T-helper 22 cell (primary cell): ENCODE results near the gene TBC1D17.
A peak's percentile ranks its signal among the peaks of the same experiment; 100 is the strongest.

Experiments
- DNase-seq: peaks from one replicate; pipeline ENCODE4 v3.0.0-alpha.2; 2020; ENCODE audit warnings: low read depth

The TBC1D17 gene

GRCh38 chr19:49861541-49862378 lies 15.7 kb upstream of the TBC1D17 start:
- DNase-seq: no peak

GRCh38 chr19:49862391-49863253 lies 14.9 kb upstream of the TBC1D17 start:
- no peak for DNase-seq

GRCh38 chr19:49863254-49863934 lies 14.1 kb upstream of the TBC1D17 start:
- DNase-seq: no peak

- DNase-seq: no peak
Measured at GRCh38 chr19:49863935-49864320, 13.6 kb upstream of the TBC1D17 start.

- no peak for DNase-seq
Measured at GRCh38 chr19:49864890-49865289, 12.6 kb upstream of the TBC1D17 start.

- peak; percentile 76 for DNase-seq
Measured at GRCh38 chr19:49866933-49867782, 10.3 kb upstream of the TBC1D17 start, which contains the start of gene PNKP. PNKP (minus strand) TSS chr19:49867576; CDS start chr19:49867204, 372 bp downstream.

- DNase-seq: no peak
Measured at GRCh38 chr19:49869009-49869483, 8.5 kb upstream of the TBC1D17 start.

GRCh38 chr19:49869484-49870308 lies 7.8 kb upstream of the TBC1D17 start:
- peak; percentile 87 for DNase-seq

- no peak for DNase-seq
Measured at GRCh38 chr19:49870309-49870901, 7.1 kb upstream of the TBC1D17 start.

GRCh38 chr19:49871349-49871985 lies 6.0 kb upstream of the TBC1D17 start:
- DNase-seq: no peak

GRCh38 chr19:49872245-49873128 lies 5.0 kb upstream of the TBC1D17 start:
- DNase-seq: no peak

- DNase-seq: no peak
Measured at GRCh38 chr19:49873129-49873521, 4.4 kb upstream of the TBC1D17 start.

- no peak for DNase-seq
Measured at GRCh38 chr19:49873834-49874233, 3.7 kb upstream of the TBC1D17 start.

GRCh38 chr19:49874503-49875157 lies 2.9 kb upstream of the TBC1D17 start:
- no peak for DNase-seq

GRCh38 chr19:49875177-49875576 lies 2.3 kb upstream of the TBC1D17 start:
- DNase-seq: no peak

GRCh38 chr19:49875857-49876421 lies 1.6 kb upstream of the TBC1D17 start:
- peak; percentile 25 for DNase-seq

- DNase-seq: peak; percentile 95
Measured at GRCh38 chr19:49876422-49877019, 981 bp upstream of the TBC1D17 start.
